Mesothelial cell of epicardium (in vitro differentiated cells): Measurements from ENCODE around the gene USP12. TPM values are rescaled to one million over a fixed set of nuclear protein-coding genes. Genes with fewer than 3 reads are reported as not detected.
A peak's percentile ranks its signal among the peaks of the same experiment; 100 is the strongest.

Experiments used
- DNase-seq, 2 experiments: peaks; one replicate each; pipeline ENCODE4 v3.0.0; 2021; ENCODE audit warnings: low spot score in 2 of 2; ENCODE audit not compliant: unreplicated experiment in 2 of 2
- H3K27ac Mint-ChIP-seq: 2 replicates; pipeline ENCODE4 v1.8.0; 2021; ENCODE audit warnings: mixed read lengths
- H3K27me3 Mint-ChIP-seq: 2 replicates; pipeline ENCODE4 v1.8.0; 2021; ENCODE audit warnings: low read depth, mixed read lengths
- H3K36me3 Mint-ChIP-seq: 2 replicates; pipeline ENCODE4 v1.8.0; 2021; ENCODE audit warnings: mixed read lengths
- H3K4me1 Mint-ChIP-seq: 2 replicates; pipeline ENCODE4 v1.8.0; 2021; ENCODE audit warnings: mixed read lengths
- H3K4me3 Mint-ChIP-seq: 2 replicates; pipeline ENCODE4 v1.8.0; 2021; ENCODE audit warnings: mild to moderate bottlenecking, moderate library complexity, mixed read lengths
- H3K9me3 Mint-ChIP-seq: 2 replicates; pipeline ENCODE4 v1.8.0; 2021; ENCODE audit warnings: mixed read lengths
- total RNA-seq: library from RNA; stranded (reverse); gene quantifications from 3 replicates; pipeline ENCODE4 v1.2.1, GENCODE V29; 2021
- TF ChIP-seq, protein P1 (sequence below): fragments of 200-600 bp; sonication (generic); IDR thresholded peaks from one replicate; pipeline ENCODE4 v1.5.0; 2021; ENCODE audit warnings: antibody characterized with exemption; ENCODE audit not compliant: unreplicated experiment

USP12 gene
- total RNA-seq, 1 donor from 2014 or later, result 22.3 TPM

DNA sequence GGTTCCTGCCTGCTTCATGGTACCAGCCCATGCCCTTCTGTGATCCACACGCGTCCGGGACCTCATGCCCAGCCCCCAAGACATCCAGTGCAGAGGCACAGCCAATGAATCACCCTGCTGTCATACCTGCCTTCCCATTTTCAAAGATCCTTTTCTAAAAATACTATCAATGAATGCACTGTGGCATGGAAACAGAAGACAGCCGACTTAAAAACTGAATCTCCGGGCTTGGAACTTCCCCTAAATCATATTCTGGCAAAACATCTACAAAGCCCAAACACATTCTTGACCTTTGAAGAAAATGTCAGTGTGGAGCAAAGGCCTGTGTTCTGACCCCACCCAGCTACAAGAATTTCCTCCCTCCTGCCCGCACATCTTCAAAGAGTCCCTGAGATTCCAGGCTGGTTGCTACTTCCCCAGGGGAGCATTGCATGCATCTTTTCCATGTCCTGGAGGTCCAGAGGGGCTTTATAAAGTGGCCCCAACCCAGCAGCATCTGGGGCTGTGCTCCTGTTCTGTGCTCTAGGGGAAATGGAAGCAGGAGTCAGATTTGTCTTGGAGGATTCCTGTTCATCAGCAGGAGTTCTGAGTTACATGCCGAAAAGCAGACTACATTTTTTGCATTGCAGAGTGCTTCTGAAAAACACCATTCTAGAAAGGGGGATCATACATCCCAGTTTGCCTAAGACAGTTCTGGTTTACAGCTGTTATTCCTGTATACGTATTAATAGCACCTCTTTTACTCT is 135.2 kb downstream of the USP12 start:
- Mint-ChIP-seq H3K4me3 (no peak overlapping the region), H3K27ac (no peak overlapping the region), H3K27me3 (peaks cover 25% of the 10 kb centered on the region), H3K36me3 (no peaks in the 10 kb centered on the region), H3K4me1 (peaks cover 33% of the 10 kb centered on the region), H3K9me3 (peaks cover 1% of the 10 kb centered on the region)
- TF ChIP-seq, protein P1, sequence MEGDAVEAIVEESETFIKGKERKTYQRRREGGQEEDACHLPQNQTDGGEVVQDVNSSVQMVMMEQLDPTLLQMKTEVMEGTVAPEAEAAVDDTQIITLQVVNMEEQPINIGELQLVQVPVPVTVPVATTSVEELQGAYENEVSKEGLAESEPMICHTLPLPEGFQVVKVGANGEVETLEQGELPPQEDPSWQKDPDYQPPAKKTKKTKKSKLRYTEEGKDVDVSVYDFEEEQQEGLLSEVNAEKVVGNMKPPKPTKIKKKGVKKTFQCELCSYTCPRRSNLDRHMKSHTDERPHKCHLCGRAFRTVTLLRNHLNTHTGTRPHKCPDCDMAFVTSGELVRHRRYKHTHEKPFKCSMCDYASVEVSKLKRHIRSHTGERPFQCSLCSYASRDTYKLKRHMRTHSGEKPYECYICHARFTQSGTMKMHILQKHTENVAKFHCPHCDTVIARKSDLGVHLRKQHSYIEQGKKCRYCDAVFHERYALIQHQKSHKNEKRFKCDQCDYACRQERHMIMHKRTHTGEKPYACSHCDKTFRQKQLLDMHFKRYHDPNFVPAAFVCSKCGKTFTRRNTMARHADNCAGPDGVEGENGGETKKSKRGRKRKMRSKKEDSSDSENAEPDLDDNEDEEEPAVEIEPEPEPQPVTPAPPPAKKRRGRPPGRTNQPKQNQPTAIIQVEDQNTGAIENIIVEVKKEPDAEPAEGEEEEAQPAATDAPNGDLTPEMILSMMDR, result no peak
- DNase-seq, result no peak

DNA sequence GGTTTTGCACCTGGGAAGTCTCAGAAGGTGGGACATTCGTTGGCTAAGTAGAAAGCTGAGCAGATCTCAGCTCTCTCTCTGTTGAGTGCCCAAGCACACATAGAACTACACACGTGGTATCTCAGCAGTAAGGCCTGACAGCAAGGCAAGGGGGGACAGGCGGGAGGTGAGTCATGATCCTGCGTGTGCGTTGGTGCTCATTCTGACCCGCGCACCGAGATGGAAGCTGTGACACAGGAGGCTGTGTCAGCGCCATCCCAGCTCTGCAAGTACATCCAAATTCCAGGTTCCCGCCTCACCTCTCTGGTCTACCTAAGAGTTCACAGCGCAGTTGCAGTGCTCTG is 135.7 kb downstream of the USP12 start:
- no peak overlapping the region for H3K4me3 Mint-ChIP-seq
- H3K9me3 Mint-ChIP-seq, result peaks cover 5% of the 10 kb centered on the region
- no peak overlapping the region for H3K27ac Mint-ChIP-seq
- no peaks in the 10 kb centered on the region for H3K36me3 Mint-ChIP-seq
- TF ChIP-seq, protein P1, result no peak
- H3K4me1 Mint-ChIP-seq, result peaks cover 31% of the 10 kb centered on the region
- peaks cover 25% of the 10 kb centered on the region for H3K27me3 Mint-ChIP-seq
- DNase-seq, result no peak

DNA sequence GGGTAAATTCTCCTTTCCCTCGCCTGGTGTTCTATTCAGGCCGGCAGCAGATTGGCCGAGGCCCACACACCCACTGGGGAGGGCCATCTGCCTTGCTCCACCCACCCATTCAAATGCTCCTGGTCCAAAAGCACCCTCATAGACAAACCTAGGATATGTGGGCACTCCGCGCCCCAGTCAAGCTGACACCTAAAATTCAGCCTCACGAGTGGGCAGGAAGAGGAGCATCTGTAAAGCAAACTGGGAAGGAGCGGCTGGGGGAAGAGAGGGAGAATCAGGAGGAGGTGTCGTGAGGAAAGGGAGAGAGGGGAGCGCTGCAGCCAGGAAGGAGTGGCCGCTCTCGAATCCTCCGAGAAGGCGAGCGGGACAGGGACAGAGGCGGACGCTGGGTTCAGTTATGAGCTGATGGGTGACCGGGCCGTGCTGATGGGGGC is 136.9 kb downstream of the USP12 start:
- TF ChIP-seq, protein P1, result no peak
- Mint-ChIP-seq H3K27ac (no peak overlapping the region), H3K36me3 (no peaks in the 10 kb centered on the region), H3K4me3 (peak overlapping the region; percentile 49), H3K9me3 (peaks cover 5% of the 10 kb centered on the region), H3K4me1 (peaks cover 25% of the 10 kb centered on the region), H3K27me3 (peaks cover 25% of the 10 kb centered on the region)
- no peak for DNase-seq

DNA sequence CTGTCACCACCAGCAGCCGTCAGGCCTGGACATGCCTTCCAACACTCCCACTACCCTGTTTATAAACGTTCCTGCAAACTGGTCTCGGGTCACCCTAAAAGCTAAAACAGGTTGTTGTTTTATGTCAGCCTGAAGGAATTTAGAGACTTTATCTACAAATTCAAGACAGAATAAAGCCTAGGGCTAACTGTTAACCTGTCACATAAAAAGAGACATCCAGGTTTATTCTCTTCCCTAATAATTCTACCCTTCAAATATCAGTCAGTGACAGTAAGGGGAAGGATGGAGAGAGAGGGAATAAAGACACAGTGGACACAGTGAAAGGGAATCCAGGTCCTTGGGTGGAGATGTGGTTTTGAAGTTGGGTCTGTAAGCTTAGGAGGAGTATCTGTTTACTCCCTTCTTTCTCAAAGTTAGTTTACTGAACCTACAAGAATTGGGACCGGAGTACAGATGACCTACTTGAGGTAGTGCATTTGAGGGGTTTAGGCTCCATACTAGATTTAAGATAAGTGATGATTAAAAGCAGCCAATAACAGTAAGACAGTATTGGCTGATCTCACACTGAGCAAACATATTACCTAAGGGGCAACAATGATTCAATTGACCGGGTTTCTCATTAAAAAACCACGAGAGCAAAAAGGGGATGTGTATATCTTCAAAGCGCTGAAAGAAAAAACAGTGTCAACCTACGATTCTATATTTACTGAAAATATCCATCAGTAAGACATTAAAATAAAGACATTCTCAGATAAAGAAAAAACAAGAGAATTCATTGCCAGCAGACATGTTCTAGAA is 142.7 kb downstream of the USP12 start:
- no peak for DNase-seq
- Mint-ChIP-seq H3K4me1 (peaks cover 21% of the 10 kb centered on the region), H3K27me3 (peaks cover 4% of the 10 kb centered on the region), H3K27ac (peak overlapping the region; percentile 76), H3K9me3 (peaks cover 5% of the 10 kb centered on the region), H3K4me3 (no peak overlapping the region), H3K36me3 (no peaks in the 10 kb centered on the region)
- TF ChIP-seq, protein P1, result no peak

DNA sequence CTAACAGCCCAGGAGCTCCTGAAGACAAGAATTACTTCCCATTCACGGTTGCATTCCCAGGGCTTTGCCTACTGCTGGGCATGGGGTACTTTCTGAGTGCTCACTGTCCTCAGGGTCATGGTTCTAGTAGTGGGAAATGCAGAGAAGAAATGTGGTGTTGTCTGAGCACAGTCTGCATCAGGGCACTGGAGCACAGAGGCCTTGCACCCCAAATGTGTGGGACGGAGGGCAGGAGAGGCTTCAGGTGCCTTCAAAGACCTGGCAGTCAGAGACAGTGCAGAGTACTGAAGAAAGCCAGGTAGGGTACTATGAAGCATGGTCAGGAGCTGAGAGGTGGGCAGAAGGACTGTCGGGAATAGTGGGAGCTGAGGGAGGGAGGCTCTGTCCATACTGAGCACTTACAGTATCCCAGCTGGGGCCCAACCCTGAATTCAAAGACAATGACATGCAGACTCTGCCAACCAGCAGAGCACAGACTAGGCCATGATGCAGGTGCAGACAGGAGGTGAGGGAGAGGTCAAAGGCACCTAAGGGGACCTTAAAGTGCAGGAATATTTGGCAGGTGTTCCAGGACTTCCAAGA is 144.4 kb downstream of the USP12 start:
- Mint-ChIP-seq H3K27ac (no peak overlapping the region), H3K9me3 (peaks cover 5% of the 10 kb centered on the region), H3K4me1 (peaks cover 26% of the 10 kb centered on the region), H3K36me3 (no peaks in the 10 kb centered on the region), H3K27me3 (peaks cover 4% of the 10 kb centered on the region), H3K4me3 (no peak overlapping the region)
- TF ChIP-seq, protein P1, result no peak
- peak in 1 of 2 experiments; percentile 16 for DNase-seq
